SKM-1 (cell line): ENCODE measurements around the gene GPR156.

Experiments used
- DNase-seq: peaks from one replicate; lab custom pipeline; 2025; ENCODE audit not compliant: unreplicated experiment; lab: John Stamatoyannopoulos, UW

The GPR156 gene

DNA sequence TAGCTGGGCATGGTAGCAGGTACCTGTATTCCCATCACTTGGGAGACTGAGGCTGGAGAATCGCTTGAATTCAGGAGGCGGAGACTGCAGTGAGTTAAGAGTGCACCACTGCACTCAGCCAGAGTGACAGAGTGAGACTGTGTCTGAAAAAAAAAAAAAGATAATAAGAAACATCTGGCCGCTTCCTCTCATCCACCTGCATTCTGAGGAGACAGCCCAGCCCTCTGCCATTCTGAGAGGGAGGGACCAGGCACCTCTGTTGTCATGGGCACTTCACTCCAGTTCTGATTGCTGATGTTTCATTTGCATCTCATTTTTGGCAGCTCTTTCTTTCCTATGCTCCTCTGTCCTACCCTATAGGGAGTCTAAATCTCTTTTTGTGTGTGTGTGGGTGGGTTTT is 154.4 kb downstream of the GPR156 start:
- DNase-seq = no peak

DNA sequence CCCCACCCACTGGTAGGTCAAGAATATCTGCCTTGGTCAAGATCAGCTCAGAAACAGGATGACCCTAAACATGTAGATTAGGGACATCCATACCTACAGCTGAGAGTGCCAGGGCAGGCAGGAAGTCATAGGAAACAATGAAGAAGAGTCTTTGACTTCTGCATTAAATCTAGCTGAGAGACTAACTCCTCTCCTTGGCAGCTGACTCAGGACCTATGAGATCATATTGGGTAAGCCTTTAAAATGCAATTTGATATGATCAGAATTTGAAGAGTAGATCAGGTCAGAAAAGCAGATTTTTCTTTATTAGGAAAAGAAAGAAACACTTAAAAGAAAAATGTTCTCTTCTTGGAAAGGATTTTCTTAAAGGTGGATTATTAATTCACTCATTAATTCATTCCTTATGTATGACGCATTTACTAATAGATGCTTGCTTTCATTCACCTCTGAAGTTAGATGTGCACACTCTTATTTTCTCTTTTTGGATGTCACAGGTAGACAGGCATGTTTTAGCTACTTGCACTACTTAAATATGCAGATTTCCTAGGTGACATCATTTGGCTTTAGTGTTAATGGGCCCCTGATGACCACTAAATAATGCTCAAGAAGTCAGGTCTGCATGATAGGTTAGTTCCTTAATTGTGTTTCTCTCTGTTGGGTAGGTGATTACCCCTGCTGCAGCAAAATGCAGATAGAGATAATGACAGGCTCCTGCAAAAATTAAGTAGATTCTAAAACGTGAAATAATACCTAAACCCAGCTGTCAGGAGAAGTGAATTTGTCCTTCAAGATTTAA is 155.1 kb downstream of the GPR156 start:
- no peak for DNase-seq

- DNase-seq = no peak
These were observed 156.0 kb downstream of the GPR156 start for GRCh38 chr3:120129051-120129450.

- no peak for DNase-seq
These were observed 159.0 kb downstream of the GPR156 start for GRCh38 chr3:120125992-120126391.

GRCh38 chr3:120119846-120120510 is 165.0 kb downstream of the GPR156 start:
- DNase-seq = no peak
